ENCODE results near the gene GNAO1.

DNA sequence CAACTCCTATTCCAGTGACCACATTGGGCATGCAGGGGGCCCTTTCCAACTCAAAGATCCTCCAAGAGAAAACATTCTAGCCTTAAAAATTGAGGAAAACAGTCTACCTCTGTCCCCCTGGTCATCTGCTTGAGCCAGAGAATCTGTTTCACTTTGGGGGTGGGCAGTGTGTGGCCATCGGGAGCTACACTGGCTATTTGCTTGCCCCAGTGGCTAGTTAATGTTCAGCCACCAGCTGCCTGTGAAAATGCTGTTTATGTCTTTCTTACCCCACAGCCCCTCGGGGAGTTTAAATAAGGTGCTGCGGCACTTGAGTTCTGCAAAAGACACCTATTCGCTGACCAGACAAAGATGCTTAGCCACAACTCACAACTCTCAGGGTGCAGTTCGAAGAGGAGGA, 43.4 kb downstream of the GNAO1 start:
- no peak for TF ChIP-seq ZBTB1 (CRISPR knock-in tag; IDR thresholded peaks at IDR 0.05; ENCODE audit: borderline replicate concordance, low read depth)
- TF ChIP-seq, protein P1, sequence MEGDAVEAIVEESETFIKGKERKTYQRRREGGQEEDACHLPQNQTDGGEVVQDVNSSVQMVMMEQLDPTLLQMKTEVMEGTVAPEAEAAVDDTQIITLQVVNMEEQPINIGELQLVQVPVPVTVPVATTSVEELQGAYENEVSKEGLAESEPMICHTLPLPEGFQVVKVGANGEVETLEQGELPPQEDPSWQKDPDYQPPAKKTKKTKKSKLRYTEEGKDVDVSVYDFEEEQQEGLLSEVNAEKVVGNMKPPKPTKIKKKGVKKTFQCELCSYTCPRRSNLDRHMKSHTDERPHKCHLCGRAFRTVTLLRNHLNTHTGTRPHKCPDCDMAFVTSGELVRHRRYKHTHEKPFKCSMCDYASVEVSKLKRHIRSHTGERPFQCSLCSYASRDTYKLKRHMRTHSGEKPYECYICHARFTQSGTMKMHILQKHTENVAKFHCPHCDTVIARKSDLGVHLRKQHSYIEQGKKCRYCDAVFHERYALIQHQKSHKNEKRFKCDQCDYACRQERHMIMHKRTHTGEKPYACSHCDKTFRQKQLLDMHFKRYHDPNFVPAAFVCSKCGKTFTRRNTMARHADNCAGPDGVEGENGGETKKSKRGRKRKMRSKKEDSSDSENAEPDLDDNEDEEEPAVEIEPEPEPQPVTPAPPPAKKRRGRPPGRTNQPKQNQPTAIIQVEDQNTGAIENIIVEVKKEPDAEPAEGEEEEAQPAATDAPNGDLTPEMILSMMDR (IDR thresholded peaks at IDR 0.05 in 2 of 3, conservative IDR thresholded peaks at IDR 0.05 in 1 of 3; ENCODE audit: insufficient read depth in 2 of 3, low read depth in 1 of 3, low read length in 3 of 3): no peak
- TF ChIP-seq PBX2 (CRISPR knock-in tag; IDR thresholded peaks at IDR 0.05; ENCODE audit: low read depth): no peak
- TF ChIP-seq PBX2 (tag; conservative IDR thresholded peaks at IDR 0.05; ENCODE audit: low read depth): no peak
